HG02885 (cell line): ENCODE results near the gene ZMIZ1.

Experiments used
- ATAC-seq: cut with Tn5 transposase; IDR thresholded peaks from one replicate; pipeline ENCODE4 v1.9.1; 2021; ENCODE audit warnings: mild to moderate bottlenecking; ENCODE audit not compliant: unreplicated experiment, poor library complexity

The ZMIZ1 gene

DNA sequence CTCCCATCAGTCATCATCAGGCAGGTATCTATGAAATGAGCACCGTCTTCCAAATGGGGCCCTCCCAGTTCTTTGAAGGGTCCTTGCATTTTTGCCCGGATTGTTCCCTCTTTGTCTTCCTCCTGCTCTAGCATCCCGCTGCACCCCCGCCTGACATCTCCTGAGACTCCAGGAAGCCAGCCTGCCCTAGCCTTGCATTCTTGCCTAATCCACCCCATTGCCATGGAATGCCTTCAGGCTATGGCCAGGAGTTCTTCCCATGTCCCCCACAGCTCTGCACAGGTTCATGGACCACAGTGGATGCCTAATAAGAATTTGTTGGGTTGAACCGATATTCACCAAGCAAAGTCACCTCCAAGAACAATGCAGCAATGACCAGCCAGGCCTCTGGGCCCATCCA lies 62.1 kb downstream of the ZMIZ1 start:
- ATAC-seq: no peak

- no peak for ATAC-seq
Observed at GRCh38 chr10:79131836-79132631, 63.3 kb downstream of the ZMIZ1 start.

DNA sequence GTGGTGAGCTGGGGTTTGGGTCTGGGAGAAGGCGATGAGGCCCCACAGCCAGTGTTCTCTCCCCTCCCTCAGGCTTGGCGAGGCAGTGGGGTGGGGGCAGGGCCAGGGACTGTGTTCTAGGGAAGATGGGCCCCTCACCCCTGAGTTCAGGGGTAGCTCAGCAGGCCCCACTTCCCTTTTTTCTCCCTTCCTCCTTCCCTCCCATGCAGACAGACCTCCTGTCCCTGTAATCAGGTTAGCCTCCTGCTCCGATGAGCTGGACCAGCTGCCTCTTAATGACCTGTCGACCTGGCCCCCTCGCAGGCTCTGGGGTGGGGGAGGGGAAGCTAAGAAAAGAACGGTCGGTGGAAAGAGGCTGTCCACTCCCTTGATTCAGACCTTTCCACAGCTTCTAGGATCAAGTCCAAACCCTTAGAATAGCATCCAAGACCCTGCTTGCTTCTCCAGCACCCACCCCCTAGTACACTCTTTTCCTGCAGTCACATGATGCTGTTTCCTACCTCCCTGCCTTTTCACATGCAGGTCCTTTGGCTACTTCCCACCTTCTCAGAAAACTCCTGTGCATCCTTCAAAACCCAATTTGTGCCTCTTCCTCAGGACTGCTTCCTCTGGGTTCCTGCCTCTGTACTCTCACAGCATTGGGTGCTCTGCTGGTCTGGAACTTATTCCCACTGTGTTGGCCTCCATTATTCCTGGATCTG lies 64.1 kb downstream of the ZMIZ1 start:
- no peak for ATAC-seq

DNA sequence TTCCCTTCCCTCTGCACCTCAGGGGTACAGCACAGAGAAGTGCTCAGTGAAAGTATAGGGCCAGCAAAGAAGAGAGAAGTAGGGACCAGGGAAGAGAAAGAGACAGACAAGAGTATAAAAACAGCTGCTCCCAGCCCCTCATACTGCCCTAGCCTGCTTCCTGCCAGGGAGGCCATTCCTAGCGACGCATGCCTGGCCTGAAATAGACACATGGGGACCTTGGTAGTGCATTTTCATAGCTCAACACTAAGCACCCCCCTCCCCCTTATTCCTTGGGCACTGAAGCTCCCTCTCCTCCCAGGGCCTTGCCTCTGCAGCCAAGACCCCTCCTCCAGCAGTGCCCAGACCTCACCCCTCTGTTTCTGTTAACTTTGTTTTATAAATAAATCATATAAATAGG lies 64.7 kb downstream of the ZMIZ1 start:
- ATAC-seq: no peak

DNA sequence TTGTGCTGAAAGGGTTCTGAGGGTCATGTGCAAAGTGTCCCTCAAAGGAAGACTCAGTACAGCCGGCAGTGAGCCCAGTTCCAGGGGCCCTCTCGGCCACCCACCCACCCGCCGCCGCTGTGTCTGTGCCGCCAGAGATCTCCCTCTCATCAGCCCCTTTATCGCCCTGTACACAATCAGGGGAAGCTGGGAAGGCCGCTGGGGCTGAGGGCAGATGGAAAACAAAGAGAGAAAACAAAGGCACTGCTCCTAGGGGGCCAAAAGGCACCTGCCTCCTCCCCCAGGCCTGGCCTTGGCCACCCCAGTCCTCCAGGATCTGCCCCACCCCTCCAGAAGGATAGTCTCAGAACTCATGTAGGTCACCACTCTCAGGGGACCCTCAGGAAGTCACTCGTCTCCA lies 67.0 kb downstream of the ZMIZ1 start:
- ATAC-seq: no peak

DNA sequence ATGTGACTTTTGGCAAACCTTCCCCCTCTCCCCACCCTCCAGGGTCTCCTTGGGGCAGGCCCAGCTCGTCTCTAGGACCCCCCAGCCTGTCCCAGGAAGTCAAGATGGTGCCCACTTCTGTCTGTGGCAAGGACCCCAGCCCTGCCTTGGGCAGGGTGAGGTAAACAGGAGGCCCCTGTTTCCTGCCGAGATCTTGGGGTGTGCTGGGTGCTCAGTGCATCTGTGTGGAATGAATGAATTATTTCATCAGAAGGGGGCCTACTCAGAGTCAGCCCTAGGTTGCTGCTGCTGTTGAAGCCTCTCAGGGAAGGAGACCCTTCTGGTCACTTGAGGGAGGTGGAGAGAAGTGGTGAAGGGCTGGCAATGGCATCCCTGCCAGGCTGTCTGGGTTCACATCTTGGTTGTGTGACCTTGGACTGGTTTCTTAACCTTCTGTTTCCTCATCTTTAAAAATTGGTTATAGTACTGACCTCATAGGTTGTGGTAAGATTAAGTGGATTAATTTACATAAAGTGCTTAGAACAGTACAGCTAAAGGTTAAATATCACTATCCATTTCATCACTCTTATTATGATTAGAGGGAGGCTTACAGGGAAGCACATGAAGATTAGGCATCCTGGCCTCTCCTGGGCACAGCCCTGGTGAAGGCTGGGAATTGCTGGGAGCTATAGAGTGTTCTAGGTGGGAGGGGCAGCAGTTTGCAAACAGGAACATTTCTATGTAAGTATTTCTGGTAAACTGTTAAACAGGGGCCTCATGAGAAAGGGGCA lies 67.7 kb downstream of the ZMIZ1 start:
- ATAC-seq: peak; percentile 33

- ATAC-seq: peak; percentile 11
Observed at GRCh38 chr10:79137300-79137756, 68.6 kb downstream of the ZMIZ1 start.

DNA sequence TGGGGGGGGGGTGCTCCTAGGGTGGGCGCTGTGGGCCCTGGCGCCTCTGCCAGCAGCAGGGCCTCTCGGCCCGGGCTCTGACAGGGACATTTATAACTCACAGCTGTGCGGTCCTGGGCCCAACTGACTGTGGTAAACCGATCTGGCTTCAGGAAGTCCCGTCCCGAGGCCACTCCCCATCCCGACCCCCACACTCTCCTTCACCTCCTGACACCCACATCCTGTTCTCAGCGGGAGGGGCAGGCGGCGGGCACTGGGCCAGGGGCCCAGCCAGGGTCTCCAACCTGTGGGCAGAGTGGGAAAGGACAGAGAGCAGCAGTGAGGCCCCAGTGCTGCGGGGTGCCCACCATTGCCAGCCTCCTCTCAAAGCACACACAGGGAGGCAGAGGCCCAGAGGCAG lies 69.1 kb downstream of the ZMIZ1 start:
- peak; percentile 81 for ATAC-seq

GRCh38 chr10:79138449-79139123 lies 69.8 kb downstream of the ZMIZ1 start:
- ATAC-seq: no peak

DNA sequence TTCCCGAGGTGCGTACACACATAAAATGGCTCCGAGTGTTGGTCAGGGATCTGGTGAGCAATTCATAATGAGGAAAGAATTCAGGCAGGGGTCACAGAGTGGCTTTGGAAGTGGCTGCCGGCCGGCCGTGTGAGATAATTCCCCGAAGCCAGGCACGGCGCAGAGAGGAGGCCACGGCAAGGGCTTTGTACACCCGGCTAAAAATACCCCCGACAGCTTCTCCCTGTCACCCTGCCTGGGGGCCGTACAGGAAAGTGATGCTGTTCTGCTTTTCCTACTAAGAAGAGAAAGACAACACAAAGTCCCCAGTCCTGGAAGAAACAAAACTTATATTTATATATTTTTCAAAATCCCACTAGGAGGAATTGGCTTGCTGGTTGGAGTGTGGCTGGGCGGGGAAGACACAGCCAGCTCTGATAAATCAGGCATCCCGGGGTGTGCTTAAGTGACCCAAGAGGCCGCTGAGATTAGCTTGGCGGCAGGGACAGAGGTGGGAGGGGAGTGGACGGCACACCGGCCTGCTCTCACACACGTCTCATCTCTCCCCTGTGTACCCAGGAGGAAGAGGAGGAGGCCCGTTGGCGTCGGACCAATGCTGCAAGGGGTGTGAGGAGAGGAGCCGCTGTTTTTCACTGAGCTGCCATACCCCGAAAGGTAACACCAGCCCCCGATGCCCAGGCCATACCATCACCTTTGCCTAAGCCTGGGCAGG lies 70.5 kb downstream of the ZMIZ1 start:
- ATAC-seq: no peak

DNA sequence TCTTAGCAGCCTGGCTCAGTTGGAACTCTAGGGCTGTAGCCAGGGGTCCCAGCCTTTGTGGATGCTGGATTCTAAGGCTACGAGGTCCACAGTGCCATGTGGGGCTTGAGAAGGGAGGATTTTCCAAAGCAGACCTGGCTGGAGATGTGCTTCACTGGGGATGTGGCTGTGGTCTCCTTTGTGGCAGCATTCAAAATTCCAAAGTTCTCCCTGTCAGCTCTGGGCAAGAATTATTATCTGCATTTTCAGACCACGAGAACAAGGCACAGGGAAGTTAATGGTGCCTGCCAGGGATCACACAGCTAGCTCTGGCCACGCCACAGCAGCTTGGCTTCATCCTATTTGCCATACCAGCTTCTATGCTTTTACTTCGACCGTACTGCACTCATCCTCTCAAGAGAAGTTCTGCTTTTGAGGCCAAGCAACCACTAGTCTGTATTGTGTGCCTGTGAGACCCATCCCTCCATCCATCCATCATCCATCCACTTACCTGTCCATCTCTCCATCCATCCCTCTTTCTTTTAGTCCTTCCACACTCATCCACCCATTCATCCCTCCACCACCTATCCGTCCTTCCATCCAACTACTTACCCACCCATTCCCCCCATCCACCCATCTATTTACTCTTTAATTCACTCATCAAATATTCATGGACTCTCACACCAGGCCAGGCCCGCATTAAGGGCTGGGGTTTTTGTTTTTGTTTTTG lies 71.5 kb downstream of the ZMIZ1 start:
- no peak for ATAC-seq

- ATAC-seq: no peak
Observed at GRCh38 chr10:79140855-79141254, 72.1 kb downstream of the ZMIZ1 start.

DNA sequence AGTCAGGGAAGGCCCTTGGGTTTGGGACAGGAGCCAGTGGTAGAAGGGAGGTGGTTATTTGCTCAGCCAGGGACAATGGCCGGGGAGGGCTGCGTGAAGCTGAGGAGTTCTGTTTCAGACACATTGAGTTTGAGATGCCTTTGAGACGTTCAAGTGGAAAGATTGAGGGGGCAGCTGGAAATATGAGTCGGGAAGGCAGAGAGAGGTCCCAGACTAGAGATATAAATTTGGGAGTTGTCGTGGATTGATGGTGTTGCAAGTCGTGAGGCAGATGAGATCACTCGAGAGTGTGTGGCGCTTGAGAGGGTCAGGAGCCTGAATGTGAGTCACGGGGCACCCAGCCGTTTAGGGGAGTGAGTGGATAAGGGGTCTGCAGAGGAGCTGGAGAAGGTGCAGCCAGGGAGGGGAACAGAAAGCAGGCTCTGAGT lies 73.3 kb downstream of the ZMIZ1 start:
- no peak for ATAC-seq

- ATAC-seq: no peak
Observed at GRCh38 chr10:79142522-79143309, 74.0 kb downstream of the ZMIZ1 start.

DNA sequence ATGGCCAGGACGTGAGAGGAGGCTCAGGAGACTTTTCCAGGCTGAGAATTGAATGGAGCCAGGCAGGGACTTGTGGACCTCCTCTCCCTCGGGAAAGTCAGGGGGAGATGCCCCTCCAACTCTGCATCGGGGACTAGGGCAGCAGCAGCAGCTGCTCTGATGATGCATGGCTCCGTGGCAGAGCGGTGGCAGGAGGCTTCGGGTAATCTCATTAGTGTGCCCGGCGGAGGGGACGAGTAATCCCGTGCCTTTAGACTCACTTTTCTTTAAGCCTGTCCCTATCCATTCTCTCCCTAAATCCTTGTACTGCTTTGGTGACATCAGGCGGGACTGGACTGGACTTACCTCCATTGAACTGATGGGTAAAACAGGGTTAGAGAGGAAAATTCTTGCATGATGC lies 75.1 kb downstream of the ZMIZ1 start:
- no peak for ATAC-seq

GRCh38 chr10:79144351-79145173 lies 75.8 kb downstream of the ZMIZ1 start:
- no peak for ATAC-seq

DNA sequence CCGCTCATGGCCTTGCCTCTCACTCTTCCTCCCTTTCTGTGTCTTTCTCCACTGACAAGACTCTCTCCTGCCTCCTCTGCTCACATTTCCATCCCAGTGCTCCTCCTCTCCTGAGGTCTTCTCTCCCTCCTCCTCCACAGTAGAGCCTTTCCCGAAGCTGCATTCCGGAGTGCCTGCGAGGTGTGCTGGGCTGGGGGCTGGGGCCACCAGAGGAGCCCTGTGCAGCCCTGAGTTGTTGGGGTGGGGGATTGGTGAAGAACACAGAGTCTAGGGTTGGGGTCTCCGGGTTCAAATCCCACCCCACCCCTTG lies 76.4 kb downstream of the ZMIZ1 start:
- ATAC-seq: no peak
